Liver (tissue), 9 donors: ENCODE data around the gene FRMD4A. TPM values are rescaled to one million over a fixed set of nuclear protein-coding genes. Genes with fewer than 3 reads are reported as not detected.

Experiments used
- DNase-seq: peaks from one replicate; pipeline ENCODE4 v3.0.0-alpha.2; 2017; ENCODE audit warnings: low spot score
- H3K27ac ChIP-seq, 2 donors: one replicate each; pipeline ENCODE4 v1.7.0; 2013; ENCODE audit warnings: inconsistent platforms in 2 of 2, low read length in 2 of 2, control low read depth in 1 of 2, low read depth in 1 of 2, mild to moderate bottlenecking in 1 of 2
- H3K27me3 ChIP-seq, 4 donors: one replicate each; pipeline versions ENCODE4 v1.6.1 to v1.7.0; 2013; ENCODE audit warnings: low read length in 3 of 4, inconsistent platforms in 1 of 4, mild to moderate bottlenecking in 1 of 4, moderate library complexity in 1 of 4; ENCODE audit not compliant: control insufficient read depth in 4 of 4, insufficient read depth in 4 of 4
- H3K36me3 ChIP-seq, 4 donors: one replicate each; pipeline versions ENCODE4 v1.6.1 to v1.7.0; 2013; ENCODE audit warnings: low read length in 3 of 4, mild to moderate bottlenecking in 3 of 4, low read depth in 1 of 4, moderate library complexity in 1 of 4; ENCODE audit not compliant: control insufficient read depth in 4 of 4, insufficient read depth in 3 of 4
- H3K4me1 ChIP-seq, 4 donors: one replicate each; pipeline versions ENCODE4 v1.6.1 to v1.7.0; 2013; ENCODE audit warnings: low read length in 3 of 4, mild to moderate bottlenecking in 3 of 4, moderate library complexity in 1 of 4; ENCODE audit not compliant: control insufficient read depth in 4 of 4, insufficient read depth in 4 of 4
- H3K4me3 ChIP-seq, 3 donors: one replicate each; pipeline versions ENCODE4 v1.6.1 to v1.7.0; 2013; ENCODE audit warnings: low read length in 3 of 3, control low read depth in 1 of 3, low read depth in 1 of 3, mild to moderate bottlenecking in 1 of 3
- H3K9ac ChIP-seq, 2 donors: one replicate each; pipeline ENCODE4 v1.7.0; 2013; ENCODE audit warnings: low read length in 2 of 2, mild to moderate bottlenecking in 2 of 2, moderate library complexity in 2 of 2, control low read depth in 1 of 2, low read depth in 1 of 2
- H3K9me3 ChIP-seq, 4 donors: one replicate each; pipeline versions ENCODE4 v1.6.1 to v1.7.0; 2013; ENCODE audit warnings: low read length in 3 of 4; ENCODE audit not compliant: control insufficient read depth in 4 of 4
- EGR1 ChIP-seq, 2 donors: IDR thresholded peaks; 2 replicates each; pipeline ENCODE4 v1.6.1; 2016 to 2018; ENCODE audit warnings: antibody characterized with exemption in 2 of 2, low read depth in 2 of 2
- FOXA1 ChIP-seq: IDR thresholded peaks from 2 replicates; pipeline ENCODE4 v1.6.1; 2016; ENCODE audit warnings: antibody characterized with exemption
- GABPA ChIP-seq, 2 donors: IDR thresholded peaks in 1 of 2; conservative IDR thresholded peaks in 1 of 2; 2 replicates each; pipeline ENCODE4 v1.6.1; 2016; ENCODE audit warnings: antibody characterized with exemption in 2 of 2, mild to moderate bottlenecking in 1 of 2, moderate library complexity in 1 of 2
- HNF4A ChIP-seq, 2 donors: conservative IDR thresholded peaks; 2 replicates each; pipeline ENCODE4 v1.6.1; 2016; ENCODE audit warnings: antibody characterized with exemption in 2 of 2, mild to moderate bottlenecking in 2 of 2
- HNF4G ChIP-seq: IDR thresholded peaks from 2 replicates; pipeline ENCODE4 v1.6.1; 2016; ENCODE audit warnings: antibody characterized with exemption
- JUND ChIP-seq, 2 donors: IDR thresholded peaks; 2 replicates each; pipeline ENCODE4 v1.6.1; 2016; ENCODE audit warnings: antibody characterized with exemption in 2 of 2
- NR2F2 ChIP-seq: IDR thresholded peaks from 2 replicates; pipeline ENCODE4 v1.6.1; 2016; ENCODE audit warnings: antibody characterized with exemption
- RAD21 ChIP-seq, 2 donors: IDR thresholded peaks; 2 replicates each; pipeline ENCODE4 v1.6.1; 2016; ENCODE audit warnings: antibody characterized with exemption in 2 of 2, mild to moderate bottlenecking in 2 of 2
- RXRA ChIP-seq, 2 donors: IDR thresholded peaks; 2 replicates each; pipeline ENCODE4 v1.6.1; 2017 to 2018; ENCODE audit warnings: antibody characterized with exemption in 2 of 2, mild to moderate bottlenecking in 1 of 2
- SP1 ChIP-seq: IDR thresholded peaks from 2 replicates; pipeline ENCODE4 v1.6.1; 2018; ENCODE audit warnings: antibody characterized with exemption, mild to moderate bottlenecking
- TAF1 ChIP-seq: conservative IDR thresholded peaks from 2 replicates; pipeline ENCODE4 v1.6.1; 2016; ENCODE audit warnings: antibody characterized with exemption, mild to moderate bottlenecking
- YY1 ChIP-seq: IDR thresholded peaks from 2 replicates; pipeline ENCODE4 v1.6.1; 2016; ENCODE audit warnings: antibody characterized with exemption, mild to moderate bottlenecking
- WGBS: extraction: QIAGEN DNeasy Blood & Tissue Kit; methylation state at CpG from one replicate; pipeline ENCODE4 v1.1.7; 2013; 5-methylcytosine and 5-hydroxymethylcytosine counted together
- polyA plus RNA-seq, 2 donors: library from polyadenylated mRNA; stranded (reverse) in 1 of 2; unstranded in 1 of 2; fragments of 200-250 nt in 1 of 2; fragments of >200 nt in 1 of 2; fragmentation: Nextera tagmentation in 1 of 2; extraction: Ambion mirVana in 1 of 2; gene quantifications; one replicate each; pipeline versions ENCODE4 v1.2.1 to v1.2.3, GENCODE V29; 2013 to 2015
- total RNA-seq, 2 donors: library from RNA; depleted of rRNA; stranded (reverse); fragments of >200 nt; gene quantifications; one replicate each; pipeline ENCODE4 v1.2.3, GENCODE V29; 2014
- TF ChIP-seq, protein P1 (sequence below): IDR thresholded peaks from 2 replicates; pipeline ENCODE4 v1.6.1; 2016; ENCODE audit warnings: antibody characterized with exemption
- TF ChIP-seq, protein P2 (sequence below): IDR thresholded peaks from 2 replicates; pipeline ENCODE4 v1.6.1; 2016; ENCODE audit warnings: antibody characterized with exemption, mild to moderate bottlenecking
- TF ChIP-seq, protein P3 (sequence below): IDR thresholded peaks from 2 replicates; pipeline ENCODE4 v1.6.1; 2016; ENCODE audit warnings: antibody characterized with exemption
- TF ChIP-seq, protein P4 (sequence below): IDR thresholded peaks from 2 replicates; pipeline ENCODE4 v1.6.1; 2016; ENCODE audit warnings: antibody characterized with exemption
- TF ChIP-seq, protein P5 (sequence below): fragments of 150-350 bp; IDR thresholded peaks from 2 replicates; pipeline ENCODE4 v1.5.1; 2017; ENCODE audit warnings: improper control_type of control experiment, low read depth, low read length; ENCODE audit not compliant: missing input control
- donor health status: healthy.
- donor health status: healthy.
- donor health status: healthy.
- donor health status: healthy.
- donor health status: healthy.

Gene FRMD4A
- total and polyA plus RNA-seq, 4 donors = 8.2 to 34.3 (median 13.1) TPM

DNA sequence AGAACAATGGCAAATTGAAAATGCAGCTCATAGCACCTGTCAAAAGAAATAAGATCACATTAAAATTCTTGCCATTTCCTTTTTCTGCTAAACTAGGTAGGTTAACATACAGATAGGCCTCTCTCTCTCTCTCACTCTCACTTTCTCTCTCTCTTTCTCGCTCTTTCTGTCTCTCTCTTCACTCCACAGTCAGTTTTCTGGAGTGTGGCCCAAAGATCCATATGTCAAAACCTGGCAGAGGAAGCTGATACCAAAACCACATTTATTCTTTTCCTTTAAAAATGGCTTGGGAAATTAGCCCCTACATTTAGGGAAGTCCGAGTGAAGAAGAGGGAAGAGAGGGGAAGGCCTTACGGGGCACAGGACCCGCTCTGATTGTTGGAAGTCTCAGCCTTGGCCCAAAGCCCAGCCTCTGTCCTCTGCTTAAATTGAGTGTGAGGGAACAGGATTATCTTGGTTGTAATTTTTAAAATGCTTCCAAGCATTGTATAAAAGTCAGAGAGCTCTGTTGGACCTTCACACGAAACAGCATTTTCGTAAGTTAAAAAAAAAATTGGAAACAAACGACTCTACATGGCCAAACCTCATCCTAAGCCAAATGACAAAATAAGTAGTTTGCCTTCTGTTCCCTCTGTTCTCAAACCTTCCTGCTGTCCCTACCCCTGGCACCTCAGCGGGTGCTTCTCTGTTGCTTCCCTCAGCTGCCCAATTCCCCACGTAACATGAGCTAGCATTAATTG is 83.2 kb downstream of the FRMD4A start:
- Histone ChIP-seq H3K36me3 (no peaks in the 10 kb centered on the region), H3K9me3 (peaks cover 0 to 6% (median under 1%) of the 10 kb centered on the region in 4 donors), H3K4me1 (no peaks in the 10 kb centered on the region), H3K27ac (no peak overlapping the region), H3K27me3 (no peaks in the 10 kb centered on the region), H3K4me3 (no peak overlapping the region), H3K9ac (no peak overlapping the region)
- WGBS = 74% methylated on average over 9 of the region's 9 CpGs
- DNase-seq = no peak
- no peak for TF ChIP-seq NR2F2
- no peak for TF ChIP-seq TAF1
- TF ChIP-seq JUND (IDR thresholded peaks at IDR 0.05) = no peak
- TF ChIP-seq, protein P1, sequence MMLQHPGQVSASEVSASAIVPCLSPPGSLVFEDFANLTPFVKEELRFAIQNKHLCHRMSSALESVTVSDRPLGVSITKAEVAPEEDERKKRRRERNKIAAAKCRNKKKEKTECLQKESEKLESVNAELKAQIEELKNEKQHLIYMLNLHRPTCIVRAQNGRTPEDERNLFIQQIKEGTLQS = no peak
- TF ChIP-seq, protein P2, sequence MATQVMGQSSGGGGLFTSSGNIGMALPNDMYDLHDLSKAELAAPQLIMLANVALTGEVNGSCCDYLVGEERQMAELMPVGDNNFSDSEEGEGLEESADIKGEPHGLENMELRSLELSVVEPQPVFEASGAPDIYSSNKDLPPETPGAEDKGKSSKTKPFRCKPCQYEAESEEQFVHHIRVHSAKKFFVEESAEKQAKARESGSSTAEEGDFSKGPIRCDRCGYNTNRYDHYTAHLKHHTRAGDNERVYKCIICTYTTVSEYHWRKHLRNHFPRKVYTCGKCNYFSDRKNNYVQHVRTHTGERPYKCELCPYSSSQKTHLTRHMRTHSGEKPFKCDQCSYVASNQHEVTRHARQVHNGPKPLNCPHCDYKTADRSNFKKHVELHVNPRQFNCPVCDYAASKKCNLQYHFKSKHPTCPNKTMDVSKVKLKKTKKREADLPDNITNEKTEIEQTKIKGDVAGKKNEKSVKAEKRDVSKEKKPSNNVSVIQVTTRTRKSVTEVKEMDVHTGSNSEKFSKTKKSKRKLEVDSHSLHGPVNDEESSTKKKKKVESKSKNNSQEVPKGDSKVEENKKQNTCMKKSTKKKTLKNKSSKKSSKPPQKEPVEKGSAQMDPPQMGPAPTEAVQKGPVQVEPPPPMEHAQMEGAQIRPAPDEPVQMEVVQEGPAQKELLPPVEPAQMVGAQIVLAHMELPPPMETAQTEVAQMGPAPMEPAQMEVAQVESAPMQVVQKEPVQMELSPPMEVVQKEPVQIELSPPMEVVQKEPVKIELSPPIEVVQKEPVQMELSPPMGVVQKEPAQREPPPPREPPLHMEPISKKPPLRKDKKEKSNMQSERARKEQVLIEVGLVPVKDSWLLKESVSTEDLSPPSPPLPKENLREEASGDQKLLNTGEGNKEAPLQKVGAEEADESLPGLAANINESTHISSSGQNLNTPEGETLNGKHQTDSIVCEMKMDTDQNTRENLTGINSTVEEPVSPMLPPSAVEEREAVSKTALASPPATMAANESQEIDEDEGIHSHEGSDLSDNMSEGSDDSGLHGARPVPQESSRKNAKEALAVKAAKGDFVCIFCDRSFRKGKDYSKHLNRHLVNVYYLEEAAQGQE = no peak
- TF ChIP-seq EGR1 (IDR thresholded peaks at IDR 0.05; ENCODE audit: low read depth in 2 of 2) = no peak
- TF ChIP-seq SP1 = no peak
- TF ChIP-seq, protein P3, sequence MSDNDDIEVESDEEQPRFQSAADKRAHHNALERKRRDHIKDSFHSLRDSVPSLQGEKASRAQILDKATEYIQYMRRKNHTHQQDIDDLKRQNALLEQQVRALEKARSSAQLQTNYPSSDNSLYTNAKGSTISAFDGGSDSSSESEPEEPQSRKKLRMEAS = no peak
- TF ChIP-seq, protein P4, sequence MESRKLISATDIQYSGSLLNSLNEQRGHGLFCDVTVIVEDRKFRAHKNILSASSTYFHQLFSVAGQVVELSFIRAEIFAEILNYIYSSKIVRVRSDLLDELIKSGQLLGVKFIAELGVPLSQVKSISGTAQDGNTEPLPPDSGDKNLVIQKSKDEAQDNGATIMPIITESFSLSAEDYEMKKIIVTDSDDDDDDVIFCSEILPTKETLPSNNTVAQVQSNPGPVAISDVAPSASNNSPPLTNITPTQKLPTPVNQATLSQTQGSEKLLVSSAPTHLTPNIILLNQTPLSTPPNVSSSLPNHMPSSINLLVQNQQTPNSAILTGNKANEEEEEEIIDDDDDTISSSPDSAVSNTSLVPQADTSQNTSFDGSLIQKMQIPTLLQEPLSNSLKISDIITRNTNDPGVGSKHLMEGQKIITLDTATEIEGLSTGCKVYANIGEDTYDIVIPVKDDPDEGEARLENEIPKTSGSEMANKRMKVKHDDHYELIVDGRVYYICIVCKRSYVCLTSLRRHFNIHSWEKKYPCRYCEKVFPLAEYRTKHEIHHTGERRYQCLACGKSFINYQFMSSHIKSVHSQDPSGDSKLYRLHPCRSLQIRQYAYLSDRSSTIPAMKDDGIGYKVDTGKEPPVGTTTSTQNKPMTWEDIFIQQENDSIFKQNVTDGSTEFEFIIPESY = no peak
- no peak for TF ChIP-seq RAD21 (IDR thresholded peaks at IDR 0.05)
- TF ChIP-seq, protein P5, sequence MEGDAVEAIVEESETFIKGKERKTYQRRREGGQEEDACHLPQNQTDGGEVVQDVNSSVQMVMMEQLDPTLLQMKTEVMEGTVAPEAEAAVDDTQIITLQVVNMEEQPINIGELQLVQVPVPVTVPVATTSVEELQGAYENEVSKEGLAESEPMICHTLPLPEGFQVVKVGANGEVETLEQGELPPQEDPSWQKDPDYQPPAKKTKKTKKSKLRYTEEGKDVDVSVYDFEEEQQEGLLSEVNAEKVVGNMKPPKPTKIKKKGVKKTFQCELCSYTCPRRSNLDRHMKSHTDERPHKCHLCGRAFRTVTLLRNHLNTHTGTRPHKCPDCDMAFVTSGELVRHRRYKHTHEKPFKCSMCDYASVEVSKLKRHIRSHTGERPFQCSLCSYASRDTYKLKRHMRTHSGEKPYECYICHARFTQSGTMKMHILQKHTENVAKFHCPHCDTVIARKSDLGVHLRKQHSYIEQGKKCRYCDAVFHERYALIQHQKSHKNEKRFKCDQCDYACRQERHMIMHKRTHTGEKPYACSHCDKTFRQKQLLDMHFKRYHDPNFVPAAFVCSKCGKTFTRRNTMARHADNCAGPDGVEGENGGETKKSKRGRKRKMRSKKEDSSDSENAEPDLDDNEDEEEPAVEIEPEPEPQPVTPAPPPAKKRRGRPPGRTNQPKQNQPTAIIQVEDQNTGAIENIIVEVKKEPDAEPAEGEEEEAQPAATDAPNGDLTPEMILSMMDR = no peak
- no peak for TF ChIP-seq GABPA (IDR thresholded peaks at IDR 0.05 in 1 of 2, conservative IDR thresholded peaks at IDR 0.05 in 1 of 2)
- TF ChIP-seq FOXA1 = no peak
- no peak for TF ChIP-seq YY1
- no peak for TF ChIP-seq HNF4A (conservative IDR thresholded peaks at IDR 0.05)
- no peak for TF ChIP-seq HNF4G
- TF ChIP-seq RXRA (IDR thresholded peaks at IDR 0.05) = no peak
